GM12891 (cell line): ENCODE results near the gene ASIC4.

Experiments
- PAX5 ChIP-seq: IDR thresholded peaks from 2 replicates; pipeline ENCODE4 v1.6.1; 2011; ENCODE audit warnings: low read length, moderate library complexity, mild to moderate bottlenecking; ENCODE audit not compliant: insufficient read depth, severe bottlenecking
- POLR2A ChIP-seq: IDR thresholded peaks from 2 replicates; pipeline ENCODE4 v1.6.1; 2011; ENCODE audit warnings: low read depth, low read length, control low read depth
- POLR2AphosphoS5 ChIP-seq: IDR thresholded peaks from 2 replicates; pipeline ENCODE4 v1.6.1; 2011; ENCODE audit warnings: low read depth, low read length, control low read depth
- TAF1 ChIP-seq: IDR thresholded peaks from 2 replicates; pipeline ENCODE4 v1.6.1; 2011; ENCODE audit warnings: low read depth, low read length, control low read depth

GRCh38 chr2:219548990-219549389, 34.7 kb downstream of the ASIC4 start:
- no peak for TF ChIP-seq POLR2A
- TF ChIP-seq POLR2AphosphoS5 = no peak
- no peak for TF ChIP-seq TAF1
- TF ChIP-seq PAX5 = no peak
